ENCODE measurements around the gene KCNQ1. TPM values are rescaled to one million over a fixed set of nuclear protein-coding genes. Genes with fewer than 3 reads are reported as not detected.

The KCNQ1 gene
- total and polyA plus RNA-seq, 5 experiments from 2014 or later: 8.7 to 25.1 (median 22.9) TPM

GRCh38 chr11:2650343-2650867, 205.6 kb downstream of the KCNQ1 start:
- DNase-seq: no peak
- no peak for ATAC-seq
- POLR2A ChIA-PET: no interaction called here
- peak overlapping the region in 1 of 10 donors; percentile 4 for H3K4me3 Mint-ChIP-seq
- peaks cover 41 to 63% (median 44%) of the 10 kb centered on the region in 3 donors for H3K36me3 Mint-ChIP-seq
- no peak overlapping the region for H3K27ac Mint-ChIP-seq
- no peaks in the 10 kb centered on the region for H3K27me3 Mint-ChIP-seq
- H3K9me3 Mint-ChIP-seq: peaks cover 16 to 60% (median 43%) of the 10 kb centered on the region in 9 donors
- peaks cover 0 to 17% (median 4%) of the 10 kb centered on the region in 4 donors for H3K4me1 Mint-ChIP-seq

- Mint-ChIP-seq H3K27me3 (no peaks in the 10 kb centered on the region), H3K27ac (no peak overlapping the region), H3K36me3 (peaks cover 43 to 57% (median 44%) of the 10 kb centered on the region in 3 donors), H3K9me3 (peaks cover 16 to 53% (median 43%) of the 10 kb centered on the region in 9 donors), H3K4me3 (no peak overlapping the region), H3K4me1 (peaks cover 1 to 22% (median 7%) of the 10 kb centered on the region in 4 donors)
- POLR2A ChIA-PET: no interaction called here
- ATAC-seq: no peak
- no peak for DNase-seq
These were observed 206.3 kb downstream of the KCNQ1 start for GRCh38 chr11:2651054-2651617.

- Mint-ChIP-seq H3K4me3 (no peak overlapping the region), H3K27ac (no peak overlapping the region), H3K4me1 (peaks cover 2 to 29% (median 9%) of the 10 kb centered on the region in 4 donors), H3K27me3 (no peaks in the 10 kb centered on the region), H3K36me3 (peaks cover 41 to 50% (median 49%) of the 10 kb centered on the region in 3 donors), H3K9me3 (peaks cover 16 to 46% (median 40%) of the 10 kb centered on the region in 9 donors)
- ATAC-seq (no peak), DNase-seq (no peak)
- POLR2A ChIA-PET: no interaction called here
These were observed 207.0 kb downstream of the KCNQ1 start for GRCh38 chr11:2651826-2652271.

- H3K27ac Mint-ChIP-seq: no peak overlapping the region
- H3K4me1 Mint-ChIP-seq: peaks cover 2 to 23% (median 10%) of the 10 kb centered on the region in 4 donors
These were observed 207.8 kb downstream of the KCNQ1 start for GRCh38 chr11:2652333-2653197.

GRCh38 chr11:2653198-2653551, 208.4 kb downstream of the KCNQ1 start:
- H3K36me3 Mint-ChIP-seq: peaks cover 37 to 47% (median 39%) of the 10 kb centered on the region in 3 donors
- H3K27ac Mint-ChIP-seq: no peak overlapping the region
- H3K4me3 Mint-ChIP-seq: no peak overlapping the region
- DNase-seq: no peak
- peaks cover 8 to 34% (median 27%) of the 10 kb centered on the region in 9 donors for H3K9me3 Mint-ChIP-seq
- H3K27me3 Mint-ChIP-seq: no peaks in the 10 kb centered on the region
- POLR2A ChIA-PET: no interaction called here
- no peak for ATAC-seq
- peaks cover 2 to 23% (median 10%) of the 10 kb centered on the region in 4 donors for H3K4me1 Mint-ChIP-seq

More at GRCh38 chr11:2652333-2653197, 207.8 kb downstream of the KCNQ1 start:
- peaks cover 9 to 39% (median 33%) of the 10 kb centered on the region in 9 donors for H3K9me3 Mint-ChIP-seq
- POLR2A ChIA-PET: no interaction called here
- no peak for DNase-seq
- H3K36me3 Mint-ChIP-seq: peaks cover 41 to 49% (median 42%) of the 10 kb centered on the region in 3 donors
- no peak for ATAC-seq
- H3K27me3 Mint-ChIP-seq: no peaks in the 10 kb centered on the region
- H3K4me3 Mint-ChIP-seq: peak overlapping the region in 1 of 10 donors; percentile 15

GRCh38 chr11:2653930-2654739, 209.3 kb downstream of the KCNQ1 start:
- Mint-ChIP-seq H3K36me3 (peaks cover 37 to 49% (median 47%) of the 10 kb centered on the region in 3 donors), H3K9me3 (peaks cover 9 to 26% (median 23%) of the 10 kb centered on the region in 9 donors), H3K27ac (peak overlapping the region in 2 of 10 donors; percentile 69 to 73), H3K4me3 (no peak overlapping the region), H3K4me1 (peaks cover 2 to 23% (median 13%) of the 10 kb centered on the region in 4 donors), H3K27me3 (no peaks in the 10 kb centered on the region)
- no peak for DNase-seq
- POLR2A ChIA-PET: no interaction called here
- no peak for ATAC-seq

- ATAC-seq: no peak
- H3K9me3 Mint-ChIP-seq: peaks cover 2 to 15% (median 14%) of the 10 kb centered on the region in 9 donors
- POLR2A ChIA-PET: no interaction called here
- DNase-seq: no peak
- peaks cover 33 to 49% (median 48%) of the 10 kb centered on the region in 3 donors for H3K36me3 Mint-ChIP-seq
- peak overlapping the region in 1 of 10 donors; percentile 31 for H3K27ac Mint-ChIP-seq
- H3K27me3 Mint-ChIP-seq: no peaks in the 10 kb centered on the region
- H3K4me1 Mint-ChIP-seq: peaks cover 2 to 23% (median 13%) of the 10 kb centered on the region in 4 donors
- no peak overlapping the region for H3K4me3 Mint-ChIP-seq
These were observed 210.4 kb downstream of the KCNQ1 start for GRCh38 chr11:2655016-2655719.

- Mint-ChIP-seq H3K27ac (peak overlapping the region in 2 of 10 donors; percentile 31 to 52), H3K27me3 (no peaks in the 10 kb centered on the region), H3K4me1 (peaks cover 2 to 23% (median 13%) of the 10 kb centered on the region in 4 donors), H3K9me3 (peaks cover 0 to 11% (median 5%) of the 10 kb centered on the region in 9 donors), H3K4me3 (peak overlapping the region in 1 of 10 donors; percentile 3), H3K36me3 (peaks cover 27 to 54% (median 49%) of the 10 kb centered on the region in 3 donors)
- ATAC-seq (no peak), DNase-seq (no peak)
- POLR2A ChIA-PET: interaction anchor here (1.7 kb wide), 1 partner anchor 16 kb away, joined by 3 read pairs; no protein-coding TSS in a partner anchor
These were observed 211.2 kb downstream of the KCNQ1 start for GRCh38 chr11:2655834-2656622.

- peaks cover 0 to 11% (median 3%) of the 10 kb centered on the region in 9 donors for H3K9me3 Mint-ChIP-seq
- no peaks in the 10 kb centered on the region for H3K27me3 Mint-ChIP-seq
- peaks cover 22 to 54% (median 48%) of the 10 kb centered on the region in 3 donors for H3K36me3 Mint-ChIP-seq
- peaks cover 2 to 23% (median 13%) of the 10 kb centered on the region in 4 donors for H3K4me1 Mint-ChIP-seq
- H3K27ac Mint-ChIP-seq: no peak overlapping the region
- H3K4me3 Mint-ChIP-seq: no peak overlapping the region
- no peak for DNase-seq
- POLR2A ChIA-PET: interaction anchor here (1.7 kb wide), 1 partner anchor 15 kb away, joined by 3 read pairs; no protein-coding TSS in a partner anchor
- no peak for ATAC-seq
These were observed 212.1 kb downstream of the KCNQ1 start for GRCh38 chr11:2656859-2657258.

GRCh38 chr11:2657697-2658284, 213.0 kb downstream of the KCNQ1 start:
- Mint-ChIP-seq H3K4me1 (peaks cover 2 to 18% (median 12%) of the 10 kb centered on the region in 4 donors), H3K36me3 (peaks cover 22 to 53% (median 51%) of the 10 kb centered on the region in 3 donors), H3K4me3 (no peak overlapping the region), H3K27ac (no peak overlapping the region), H3K9me3 (peaks cover 0 to 11% (median 4%) of the 10 kb centered on the region in 9 donors), H3K27me3 (no peaks in the 10 kb centered on the region)
- no peak for ATAC-seq
- no peak for DNase-seq
- POLR2A ChIA-PET: interaction anchor here (1.7 kb wide), 1 partner anchor 15 kb away, joined by 3 read pairs; no protein-coding TSS in a partner anchor

Measured in naive thymus-derived CD8-positive, alpha-beta T cell (primary cell).